AG04449 (cell line): ENCODE measurements around the gene ZNF112.
"Not testable (repeated sequence)": the region's sequence is repeated elsewhere in the genome, so short reads cannot be mapped to it uniquely, and the experiment has no call there.

Experiments
- CTCF ChIA-PET: fragments of 350-600 bp; formaldehyde crosslinking; extraction: SDS; loops from one replicate; lab custom pipeline; 2021; ENCODE audit warnings: antibody characterized with exemption; lab: Yijun Ruan, JAX
- POLR2A ChIA-PET: fragments of 400-600, 350-600 bp; formaldehyde crosslinking; extraction: SDS; loops from one replicate; lab custom pipeline; 2020; ENCODE audit warnings: antibody characterized with exemption, inconsistent platforms; lab: Yijun Ruan, JAX
- DNase-seq: peaks from one replicate; pipeline ENCODE4 v3.0.0-alpha.2; 2010; ENCODE audit warnings: low read depth, low spot score
- H3K4me3 ChIP-seq: 2 replicates; pipeline ENCODE4 v1.5.1; 2011; ENCODE audit warnings: low read depth, mild to moderate bottlenecking, control low read depth, low read length
- TF ChIP-seq, protein P1 (sequence below): IDR thresholded peaks from one replicate; pipeline ENCODE4 v1.5.1; 2011; ENCODE audit warnings: mild to moderate bottlenecking, moderate library complexity, low read length, control low read depth, inconsistent platforms; ENCODE audit not compliant: insufficient read depth; ENCODE audit errors: missing control alignments

Gene ZNF112

DNA sequence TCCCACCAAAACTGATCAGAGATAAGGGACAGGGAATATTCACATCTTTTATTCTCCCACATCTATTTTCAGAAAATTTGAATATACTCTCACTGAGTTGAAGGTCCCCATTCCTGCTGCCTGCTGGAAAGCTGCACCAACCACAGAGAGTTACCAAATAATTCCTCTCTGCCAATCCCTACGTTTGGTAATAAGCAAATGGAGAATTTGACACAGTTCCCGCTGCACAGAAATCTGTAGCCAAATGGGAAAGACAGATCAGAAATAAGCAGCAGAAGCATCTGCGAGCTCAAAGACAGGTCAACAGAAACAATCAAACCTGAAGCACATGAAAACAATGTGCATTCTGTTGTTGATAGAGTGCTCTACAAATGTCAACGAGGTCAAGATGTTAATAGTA is 9.9 kb downstream of the ZNF112 start:
- POLR2A ChIA-PET: no interaction called here
- TF ChIP-seq, protein P1, sequence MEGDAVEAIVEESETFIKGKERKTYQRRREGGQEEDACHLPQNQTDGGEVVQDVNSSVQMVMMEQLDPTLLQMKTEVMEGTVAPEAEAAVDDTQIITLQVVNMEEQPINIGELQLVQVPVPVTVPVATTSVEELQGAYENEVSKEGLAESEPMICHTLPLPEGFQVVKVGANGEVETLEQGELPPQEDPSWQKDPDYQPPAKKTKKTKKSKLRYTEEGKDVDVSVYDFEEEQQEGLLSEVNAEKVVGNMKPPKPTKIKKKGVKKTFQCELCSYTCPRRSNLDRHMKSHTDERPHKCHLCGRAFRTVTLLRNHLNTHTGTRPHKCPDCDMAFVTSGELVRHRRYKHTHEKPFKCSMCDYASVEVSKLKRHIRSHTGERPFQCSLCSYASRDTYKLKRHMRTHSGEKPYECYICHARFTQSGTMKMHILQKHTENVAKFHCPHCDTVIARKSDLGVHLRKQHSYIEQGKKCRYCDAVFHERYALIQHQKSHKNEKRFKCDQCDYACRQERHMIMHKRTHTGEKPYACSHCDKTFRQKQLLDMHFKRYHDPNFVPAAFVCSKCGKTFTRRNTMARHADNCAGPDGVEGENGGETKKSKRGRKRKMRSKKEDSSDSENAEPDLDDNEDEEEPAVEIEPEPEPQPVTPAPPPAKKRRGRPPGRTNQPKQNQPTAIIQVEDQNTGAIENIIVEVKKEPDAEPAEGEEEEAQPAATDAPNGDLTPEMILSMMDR: no peak
- no peak overlapping the region for H3K4me3 ChIP-seq
- CTCF ChIA-PET: no interaction called here
- no peak for DNase-seq

DNA sequence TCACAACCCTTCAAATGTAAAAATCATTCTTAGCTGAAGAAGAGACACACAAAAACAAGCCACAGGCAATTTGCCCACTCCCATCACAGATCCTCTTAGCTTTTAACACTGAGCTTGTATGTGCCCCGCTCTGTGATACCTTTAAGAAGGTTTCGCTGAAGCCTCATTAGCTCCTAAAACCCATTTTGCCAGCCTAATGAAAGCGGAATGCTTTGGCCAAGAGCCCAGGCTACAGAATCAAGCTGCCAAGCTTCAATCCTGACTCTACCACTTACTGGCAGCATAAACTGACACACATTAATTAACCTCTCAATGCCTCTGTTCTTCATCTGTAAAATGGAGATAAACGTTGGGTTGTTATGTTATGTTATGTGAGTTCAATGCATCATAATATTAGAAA is 10.5 kb downstream of the ZNF112 start:
- no peak overlapping the region for H3K4me3 ChIP-seq
- no peak for DNase-seq
- POLR2A ChIA-PET: no interaction called here
- TF ChIP-seq, protein P1: no peak
- CTCF ChIA-PET: no interaction called here

DNA sequence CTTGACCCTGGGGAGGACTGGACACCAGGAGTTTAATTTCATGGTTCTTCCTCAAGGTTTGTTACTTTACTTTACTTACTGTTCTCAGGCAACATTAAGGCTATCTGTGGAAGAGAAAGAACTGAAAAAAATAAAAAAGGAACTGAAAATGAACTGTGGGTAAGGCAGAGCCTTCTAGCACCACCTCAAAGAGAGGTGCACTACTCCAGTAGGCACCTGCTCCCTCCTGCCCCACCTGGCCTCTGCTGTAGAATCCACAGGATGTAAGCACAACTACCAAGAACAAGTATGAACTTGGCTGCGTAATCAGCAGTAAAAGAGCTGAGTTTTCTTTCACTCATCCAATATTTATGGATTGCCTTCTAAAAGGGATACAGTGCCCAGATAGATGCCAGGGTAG is 12.2 kb downstream of the ZNF112 start:
- TF ChIP-seq, protein P1: no peak
- no peak for DNase-seq
- H3K4me3 ChIP-seq: no peak overlapping the region
- CTCF ChIA-PET: no interaction called here
- POLR2A ChIA-PET: no interaction called here

DNA sequence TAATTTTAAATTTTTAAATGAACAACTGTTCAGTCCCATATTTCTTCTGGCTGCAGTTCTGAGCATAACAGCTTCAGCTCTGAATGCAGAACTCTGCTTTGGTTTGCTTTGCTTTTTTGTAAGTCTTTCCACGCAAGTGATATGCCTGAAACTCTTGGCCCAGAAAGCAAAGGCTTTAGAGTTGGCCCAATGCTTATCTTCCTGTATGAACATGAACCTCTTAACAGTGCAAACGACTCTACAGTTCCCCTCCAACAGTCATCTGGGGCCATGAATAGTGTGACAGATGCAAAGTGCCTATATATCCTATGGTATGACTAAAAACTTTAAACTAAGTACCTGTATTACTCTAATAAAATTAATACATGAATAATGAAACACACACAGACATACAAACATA is 14.7 kb downstream of the ZNF112 start:
- no peak for DNase-seq
- ChIA-PET POLR2A (no interaction called here), CTCF (no interaction called here)
- TF ChIP-seq, protein P1: no peak
- no peak overlapping the region for H3K4me3 ChIP-seq

DNA sequence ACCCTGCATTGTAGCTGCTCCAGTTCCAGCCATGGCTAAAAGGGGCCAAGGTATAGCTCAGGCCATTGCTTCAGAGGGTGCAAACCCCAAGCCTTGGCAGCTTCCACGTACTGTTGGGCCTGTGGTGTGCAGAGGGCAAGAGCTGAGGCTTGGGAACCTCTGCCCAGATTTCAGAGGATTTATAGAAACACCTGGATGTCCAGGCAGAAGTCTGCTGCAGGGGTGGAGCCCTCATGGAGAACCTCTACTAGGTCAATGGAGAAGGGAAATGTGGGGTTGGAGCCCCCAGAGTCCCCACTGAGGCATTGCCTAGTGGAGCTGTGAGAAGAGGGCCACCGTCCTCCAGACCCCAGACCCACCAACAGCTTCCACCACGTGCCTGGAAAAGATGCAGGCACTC is 21.8 kb downstream of the ZNF112 start:
- POLR2A ChIA-PET, DNase-seq, CTCF ChIA-PET, H3K4me3 ChIP-seq: not testable (repeated sequence)

DNA sequence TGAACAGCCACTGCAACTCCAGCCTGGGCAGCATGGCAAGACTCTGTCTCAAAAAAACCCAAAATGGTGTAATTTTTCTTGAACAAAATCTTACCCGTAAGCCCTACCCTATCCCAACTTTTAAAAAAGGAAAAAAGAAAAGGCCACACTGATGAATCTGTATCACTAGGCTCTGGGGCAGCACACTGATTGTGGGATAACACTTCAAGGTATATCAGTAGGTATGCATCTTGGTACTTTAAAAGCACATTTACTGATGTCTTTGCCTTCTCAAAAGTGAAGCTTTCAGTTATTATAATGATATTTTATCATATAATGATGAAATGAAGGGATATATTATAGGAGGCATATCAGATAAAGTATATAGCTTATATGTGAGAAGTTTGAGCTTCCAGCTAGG is 24.3 kb downstream of the ZNF112 start:
- CTCF ChIA-PET: no interaction called here

DNA sequence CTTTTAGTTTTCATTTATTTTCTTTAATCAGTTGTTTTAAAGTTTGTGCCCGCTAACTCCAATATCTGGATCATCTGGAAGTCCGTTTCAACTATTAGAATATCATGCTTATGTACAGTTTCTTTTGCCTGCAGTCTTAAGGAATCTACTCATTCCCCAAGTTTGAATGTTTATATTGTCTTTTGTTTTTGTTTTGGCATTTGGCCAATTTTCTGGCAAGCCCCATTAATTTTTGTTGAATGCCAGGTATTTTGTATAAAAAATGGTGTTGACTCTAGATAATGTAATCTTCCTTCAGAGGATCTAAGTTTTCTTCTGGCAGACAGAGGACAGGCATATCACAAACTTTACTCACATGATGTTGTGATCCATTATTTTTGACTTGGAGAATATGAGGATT is 40.6 kb downstream of the ZNF112 start:
- ChIA-PET CTCF (no interaction called here), POLR2A (no interaction called here)
- TF ChIP-seq, protein P1: no peak
- DNase-seq: no peak
- no peak overlapping the region for H3K4me3 ChIP-seq

More for the DNA sequence above, 24.3 kb downstream of the ZNF112 start:
- TF ChIP-seq, protein P1: no peak
- no peak for DNase-seq
- POLR2A ChIA-PET: no interaction called here
- no peak overlapping the region for H3K4me3 ChIP-seq
